Left kidney (tissue), 2 donors: ENCODE data around the gene PACS2. TPM values are rescaled to one million over a fixed set of nuclear protein-coding genes. Genes with fewer than 3 reads are reported as not detected.
A peak's percentile ranks its signal among the peaks of the same experiment; 100 is the strongest.

Source experiments
- DNase-seq: peaks from one replicate; pipeline ENCODE4 v3.0.0-alpha.2; 2013
- polyA plus RNA-seq: library from polyadenylated mRNA; unstranded; fragments of 120-200 nt; gene quantifications from one replicate; pipeline ENCODE4 v1.2.1, GENCODE V29; 2013; ENCODE audit not compliant: insufficient read length

Gene PACS2
- polyA plus RNA-seq, 1 donor, result 67.0 TPM

GRCh38 chr14:105385322-105385637 is 70.7 kb downstream of the PACS2 start:
- DNase-seq, result no peak

GRCh38 chr14:105385698-105386365 is 71.3 kb downstream of the PACS2 start:
- no peak for DNase-seq

GRCh38 chr14:105386581-105387529 is 72.3 kb downstream of the PACS2 start:
- no peak for DNase-seq

- DNase-seq, result no peak
Measured at GRCh38 chr14:105387530-105387922, 73.0 kb downstream of the PACS2 start.

GRCh38 chr14:105388110-105388951 is 73.8 kb downstream of the PACS2 start:
- no peak for DNase-seq

GRCh38 chr14:105388976-105389375 is 74.4 kb downstream of the PACS2 start:
- DNase-seq, result no peak

GRCh38 chr14:105389534-105389933 is 75.0 kb downstream of the PACS2 start:
- no peak for DNase-seq

GRCh38 chr14:105389976-105390848 is 75.7 kb downstream of the PACS2 start:
- DNase-seq, result no peak

- no peak for DNase-seq
Measured at GRCh38 chr14:105390849-105391500, 76.4 kb downstream of the PACS2 start.

- DNase-seq, result no peak
Measured at GRCh38 chr14:105391541-105391940, 77.0 kb downstream of the PACS2 start.

- DNase-seq, result no peak
Measured at GRCh38 chr14:105392131-105393090, 77.9 kb downstream of the PACS2 start.

GRCh38 chr14:105393151-105393550 is 78.6 kb downstream of the PACS2 start:
- no peak for DNase-seq

GRCh38 chr14:105394714-105395537 is 80.4 kb downstream of the PACS2 start:
- DNase-seq, result no peak

GRCh38 chr14:105395538-105395854 is 80.9 kb downstream of the PACS2 start:
- no peak for DNase-seq

- no peak for DNase-seq
Measured at GRCh38 chr14:105397350-105397931, 82.9 kb downstream of the PACS2 start.

GRCh38 chr14:105398044-105398725 is 83.6 kb downstream of the PACS2 start, which contains the start of gene TEX22:
Gene TEX22, plus strand, starts transcription at chr14:105398538. Its CDS starts 803 bp downstream, at chr14:105399341.
- DNase-seq, result peak; percentile 87

- no peak for DNase-seq
Measured at GRCh38 chr14:105398726-105399465, 84.3 kb downstream of the PACS2 start.
